IPS-20b (cell line): ENCODE data around the gene ATP7A.
"Not testable (repeated sequence)": the region's sequence is repeated elsewhere in the genome, so short reads cannot be mapped to it uniquely, and the experiment has no call there.

Experiments
- H3K27ac ChIP-seq: one replicate; pipeline ENCODE4 v1.5.1; 2013; ENCODE audit warnings: low read length
- H3K27me3 ChIP-seq: 2 replicates; pipeline ENCODE4 v1.6.1; 2013; ENCODE audit warnings: mild to moderate bottlenecking, low read length, inconsistent platforms; ENCODE audit not compliant: insufficient read depth
- H3K36me3 ChIP-seq: 2 replicates; pipeline ENCODE4 v1.6.1; 2013; ENCODE audit warnings: low read depth, mild to moderate bottlenecking, inconsistent platforms, low read length, moderate library complexity; ENCODE audit not compliant: insufficient read depth
- H3K4me1 ChIP-seq: 2 replicates; pipeline ENCODE4 v1.6.1; 2013; ENCODE audit warnings: mild to moderate bottlenecking, control low read depth, inconsistent platforms, low read length, moderate library complexity; ENCODE audit not compliant: insufficient read depth
- H3K4me3 ChIP-seq: 2 replicates; pipeline ENCODE4 v1.5.1; 2013; ENCODE audit warnings: mild to moderate bottlenecking, low read length, inconsistent platforms
- H3K9ac ChIP-seq: 2 replicates; pipeline ENCODE4 v1.6.1; 2013; ENCODE audit warnings: low read depth, mild to moderate bottlenecking, inconsistent platforms, low read length, moderate library complexity
- H3K9me3 ChIP-seq: 2 replicates; pipeline ENCODE4 v1.6.1; 2013; ENCODE audit warnings: mild to moderate bottlenecking, low read depth, low read length, inconsistent platforms; ENCODE audit not compliant: insufficient read depth

Gene ATP7A

GRCh38 chrX:77919370-77919769 is 8.9 kb downstream of the ATP7A start:
- H3K9ac ChIP-seq, H3K4me1 ChIP-seq, H3K27me3 ChIP-seq, H3K4me3 ChIP-seq, H3K27ac ChIP-seq, H3K36me3 ChIP-seq, H3K9me3 ChIP-seq: not testable (repeated sequence)

DNA sequence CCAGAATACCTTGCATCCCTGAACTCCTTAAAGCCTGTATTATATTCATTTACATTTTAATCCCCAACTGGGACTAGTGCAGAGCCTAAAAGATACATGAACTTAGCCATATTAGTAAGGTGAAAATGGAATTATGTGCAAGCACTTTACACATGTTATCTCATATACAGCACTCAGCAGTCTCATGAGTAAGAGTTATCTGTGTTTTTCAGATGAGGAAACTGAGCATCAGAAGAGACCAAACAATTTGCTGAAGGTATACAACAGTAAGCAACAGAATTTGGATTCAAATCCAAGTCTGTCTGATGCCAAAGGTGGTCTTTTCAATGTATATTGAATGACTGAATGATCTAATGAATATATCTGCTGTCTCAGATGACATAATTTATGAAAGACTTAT is 12.3 kb downstream of the ATP7A start:
- H3K9me3 ChIP-seq: no peaks in the 10 kb centered on the region
- H3K27me3 ChIP-seq: no peaks in the 10 kb centered on the region
- H3K9ac ChIP-seq: no peak overlapping the region
- no peaks in the 10 kb centered on the region for H3K36me3 ChIP-seq
- no peaks in the 10 kb centered on the region for H3K4me1 ChIP-seq
- H3K27ac ChIP-seq: no peak overlapping the region
- H3K4me3 ChIP-seq: no peak overlapping the region

DNA sequence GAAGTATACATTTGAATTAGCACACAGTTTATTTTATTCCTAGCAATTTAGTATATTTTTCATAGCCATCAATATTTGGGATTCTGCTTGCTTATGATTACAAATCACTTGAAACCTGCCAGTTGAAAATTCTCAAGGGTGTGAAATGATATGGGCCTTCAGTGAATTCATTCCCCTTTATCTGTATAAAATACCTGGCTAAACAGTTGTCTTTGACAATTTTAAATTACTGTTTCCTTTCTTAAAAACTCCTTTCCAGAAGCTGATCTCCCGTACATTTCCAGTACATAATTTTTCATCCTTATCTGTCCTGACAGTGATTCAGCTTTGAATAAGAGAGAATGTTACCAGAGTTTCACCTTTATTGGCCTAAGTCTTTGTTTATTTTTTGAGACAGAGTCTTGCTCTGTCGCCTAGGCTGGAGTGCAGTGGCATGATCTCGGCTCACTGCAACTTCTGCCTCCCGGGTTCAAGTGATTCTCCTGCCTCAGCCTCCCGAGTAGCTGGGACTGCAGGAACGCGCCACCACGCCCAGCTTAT is 13.9 kb downstream of the ATP7A start:
- H3K27ac ChIP-seq: no peak overlapping the region
- no peaks in the 10 kb centered on the region for H3K4me1 ChIP-seq
- no peaks in the 10 kb centered on the region for H3K27me3 ChIP-seq
- no peaks in the 10 kb centered on the region for H3K9me3 ChIP-seq
- no peak overlapping the region for H3K4me3 ChIP-seq
- no peaks in the 10 kb centered on the region for H3K36me3 ChIP-seq
- no peak overlapping the region for H3K9ac ChIP-seq

DNA sequence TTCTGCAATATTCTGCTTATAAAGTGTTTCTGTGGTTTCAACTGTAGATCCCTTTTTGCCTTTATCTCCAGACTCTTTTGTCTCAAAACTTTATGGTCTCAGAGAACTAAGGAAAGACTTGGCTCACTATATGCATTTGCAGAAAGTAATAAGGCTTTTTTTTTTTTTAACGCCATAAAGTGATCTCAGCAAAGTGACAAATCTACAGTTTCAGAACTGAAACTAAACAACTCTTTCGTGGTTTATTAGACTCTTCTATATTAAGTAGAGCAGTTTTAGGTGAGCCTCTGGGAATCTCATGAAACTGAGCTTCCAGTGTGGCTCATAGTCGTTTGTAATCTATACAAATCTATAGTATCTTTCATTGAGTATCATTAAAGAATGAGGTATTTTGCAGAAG is 15.3 kb downstream of the ATP7A start:
- Histone ChIP-seq H3K9me3 (no peaks in the 10 kb centered on the region), H3K27me3 (no peaks in the 10 kb centered on the region), H3K36me3 (no peaks in the 10 kb centered on the region), H3K27ac (no peak overlapping the region), H3K4me1 (no peaks in the 10 kb centered on the region), H3K9ac (no peak overlapping the region), H3K4me3 (no peak overlapping the region)

- Histone ChIP-seq H3K4me1 (no peaks in the 10 kb centered on the region), H3K27me3 (no peaks in the 10 kb centered on the region), H3K9me3 (no peaks in the 10 kb centered on the region), H3K36me3 (no peaks in the 10 kb centered on the region), H3K9ac (no peak overlapping the region), H3K4me3 (no peak overlapping the region), H3K27ac (no peak overlapping the region)
Measured at GRCh38 chrX:77930581-77930980, 20.1 kb downstream of the ATP7A start.

DNA sequence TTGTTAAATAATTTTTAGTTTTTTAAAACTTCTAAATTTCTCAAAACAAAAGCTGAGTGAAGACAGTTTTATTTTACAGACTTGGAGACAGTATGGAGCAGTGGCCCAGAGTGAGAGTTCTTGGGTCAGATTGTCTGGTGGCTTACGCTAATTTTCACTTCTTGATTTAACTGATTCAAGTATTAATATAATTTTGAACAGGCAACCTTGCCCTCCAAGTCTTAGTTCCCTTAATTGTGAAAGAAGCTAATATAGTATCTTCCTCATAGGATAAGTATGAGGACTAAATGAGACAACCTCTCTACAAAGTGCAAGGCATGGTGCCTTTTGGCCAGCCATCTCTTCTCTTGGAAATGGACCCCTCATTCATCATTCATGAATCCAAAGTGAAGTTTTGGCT is 25.4 kb downstream of the ATP7A start:
- Histone ChIP-seq H3K36me3 (no peaks in the 10 kb centered on the region), H3K4me3 (no peak overlapping the region), H3K27me3 (no peaks in the 10 kb centered on the region), H3K9ac (no peak overlapping the region), H3K27ac (no peak overlapping the region), H3K4me1 (no peaks in the 10 kb centered on the region), H3K9me3 (no peaks in the 10 kb centered on the region)

DNA sequence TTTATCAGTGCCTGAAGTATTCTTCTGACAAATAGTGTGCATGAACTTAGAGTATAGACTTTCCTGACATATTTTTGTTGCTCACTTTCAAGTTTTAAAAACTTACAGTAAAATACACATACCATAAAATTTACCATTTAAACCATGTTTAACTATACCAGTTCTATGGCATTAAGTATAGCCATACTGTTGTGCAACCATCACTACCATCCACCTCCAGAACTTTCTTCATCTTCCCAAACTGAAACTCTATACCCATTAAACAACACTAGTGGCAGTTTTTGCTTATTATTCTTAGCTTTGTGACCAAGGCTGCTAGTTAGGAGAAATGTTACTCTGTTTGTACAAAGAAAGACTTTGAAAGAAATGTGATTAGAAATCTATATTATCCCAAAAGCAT is 25.8 kb downstream of the ATP7A start:
- H3K27ac ChIP-seq: no peak overlapping the region
- no peaks in the 10 kb centered on the region for H3K36me3 ChIP-seq
- H3K9ac ChIP-seq: no peak overlapping the region
- no peaks in the 10 kb centered on the region for H3K4me1 ChIP-seq
- H3K4me3 ChIP-seq: no peak overlapping the region
- no peaks in the 10 kb centered on the region for H3K27me3 ChIP-seq
- H3K9me3 ChIP-seq: no peaks in the 10 kb centered on the region

DNA sequence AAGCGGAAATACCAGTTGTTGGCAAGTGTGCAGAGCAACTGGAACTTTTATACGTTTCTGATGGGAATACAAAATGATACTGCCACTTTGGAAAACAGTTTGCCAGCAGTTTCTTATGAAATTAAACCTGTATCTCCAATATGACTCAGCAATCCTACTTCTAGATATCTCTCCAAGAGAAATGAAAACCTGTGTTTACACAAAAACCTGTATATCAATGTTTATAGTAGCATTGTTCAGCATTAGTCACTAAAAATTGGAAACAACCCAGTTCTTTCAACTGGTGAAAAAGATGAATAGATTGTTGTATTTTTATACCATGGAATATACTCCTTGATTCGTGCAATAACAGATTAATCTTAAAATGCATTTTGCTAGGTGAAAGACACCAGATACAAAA is 26.8 kb downstream of the ATP7A start:
- H3K9ac ChIP-seq: no peak overlapping the region
- H3K27ac ChIP-seq: no peak overlapping the region
- no peaks in the 10 kb centered on the region for H3K9me3 ChIP-seq
- no peaks in the 10 kb centered on the region for H3K36me3 ChIP-seq
- H3K27me3 ChIP-seq: no peaks in the 10 kb centered on the region
- no peaks in the 10 kb centered on the region for H3K4me1 ChIP-seq
- H3K4me3 ChIP-seq: no peak overlapping the region

GRCh38 chrX:77938083-77938680 is 27.7 kb downstream of the ATP7A start:
- Histone ChIP-seq H3K9me3 (no peaks in the 10 kb centered on the region), H3K27ac (no peak overlapping the region), H3K4me3 (no peak overlapping the region), H3K4me1 (no peaks in the 10 kb centered on the region), H3K27me3 (no peaks in the 10 kb centered on the region), H3K9ac (no peak overlapping the region), H3K36me3 (no peaks in the 10 kb centered on the region)

DNA sequence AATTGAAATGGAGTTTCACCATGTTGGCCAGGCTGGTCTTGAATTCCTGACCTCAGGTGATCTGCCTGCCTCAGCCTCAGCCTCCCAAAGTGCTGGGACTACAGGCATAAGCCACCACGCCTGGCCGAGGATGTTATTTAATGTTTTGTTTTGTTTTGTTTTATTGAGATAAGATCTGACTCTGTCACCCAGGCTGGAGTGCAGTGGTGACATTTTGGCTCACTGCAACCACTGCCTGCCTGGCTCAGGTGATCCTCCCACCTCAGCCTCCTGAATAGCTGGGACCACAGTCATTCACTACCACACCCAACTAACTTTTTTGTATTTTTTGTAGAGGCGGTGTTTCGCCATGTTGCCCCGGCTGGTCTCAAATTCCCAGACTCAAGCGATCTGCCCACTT is 34.5 kb downstream of the ATP7A start:
- not testable (repeated sequence) for H3K27ac ChIP-seq, H3K9me3 ChIP-seq, H3K9ac ChIP-seq, H3K27me3 ChIP-seq, H3K4me1 ChIP-seq, H3K36me3 ChIP-seq, H3K4me3 ChIP-seq

DNA sequence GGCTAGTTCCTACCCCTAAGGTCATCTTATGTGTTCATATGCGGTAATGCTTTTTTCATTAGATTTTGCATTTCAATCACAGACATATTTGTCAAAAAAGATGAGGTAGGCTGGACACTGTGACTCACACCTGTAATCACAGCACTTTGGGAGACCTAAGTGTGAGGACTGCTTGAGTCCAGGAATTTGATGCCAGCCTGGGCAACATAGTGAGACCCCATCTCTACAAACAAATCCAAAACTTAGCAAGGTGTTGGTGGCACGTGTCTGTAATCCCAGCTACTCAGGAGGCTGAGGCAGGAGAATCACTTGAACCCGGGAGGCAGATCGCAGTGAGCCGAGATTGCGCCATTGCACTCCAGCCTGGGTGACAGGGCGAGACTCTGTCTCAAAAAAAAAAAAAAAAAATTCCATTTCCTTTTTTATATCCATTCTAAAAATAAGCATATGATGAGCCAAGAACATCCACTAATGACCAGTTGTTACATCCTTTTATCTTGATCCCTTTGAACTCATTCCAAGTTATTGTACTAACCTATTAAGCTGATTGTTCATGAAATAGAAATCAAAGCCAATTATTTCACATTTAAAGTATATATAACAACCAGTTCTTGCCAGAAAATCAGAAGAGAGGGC is 35.5 kb downstream of the ATP7A start:
- no peaks in the 10 kb centered on the region for H3K27me3 ChIP-seq
- no peaks in the 10 kb centered on the region for H3K36me3 ChIP-seq
- H3K9ac ChIP-seq: no peak overlapping the region
- no peak overlapping the region for H3K4me3 ChIP-seq
- H3K9me3 ChIP-seq: no peaks in the 10 kb centered on the region
- H3K4me1 ChIP-seq: no peaks in the 10 kb centered on the region
- H3K27ac ChIP-seq: no peak overlapping the region

DNA sequence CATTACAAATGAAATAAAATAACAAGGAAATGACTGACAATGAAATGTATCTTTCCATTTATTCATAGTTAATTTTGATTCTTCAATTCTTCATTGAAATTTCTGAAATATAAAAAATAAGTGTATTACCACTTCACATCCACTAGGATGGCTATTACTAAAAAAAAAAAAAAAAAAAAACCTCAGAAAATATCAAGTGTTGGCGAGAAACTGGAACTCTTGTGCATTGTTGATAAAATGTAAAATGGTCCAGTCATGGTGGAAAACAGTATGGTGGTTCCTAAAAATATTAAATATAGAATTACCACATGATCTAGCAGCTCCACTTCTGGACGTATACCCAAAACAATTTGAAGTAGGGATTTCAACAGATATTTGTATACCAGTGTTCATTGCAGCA is 36.1 kb downstream of the ATP7A start:
- no peaks in the 10 kb centered on the region for H3K27me3 ChIP-seq
- no peak overlapping the region for H3K4me3 ChIP-seq
- no peaks in the 10 kb centered on the region for H3K4me1 ChIP-seq
- no peak overlapping the region for H3K9ac ChIP-seq
- no peaks in the 10 kb centered on the region for H3K9me3 ChIP-seq
- no peaks in the 10 kb centered on the region for H3K36me3 ChIP-seq
- H3K27ac ChIP-seq: no peak overlapping the region
